ENCODE results near the gene PCNX1. TPM values are rescaled to one million over a fixed set of nuclear protein-coding genes. Genes with fewer than 3 reads are reported as not detected.

The PCNX1 gene
- total RNA-seq, 1 donor, result 51.0 TPM

GRCh38 chr14:71113376-71113775 is 206.1 kb downstream of the PCNX1 start:
- Histone ChIP-seq H3K27ac (ENCODE audit: low read depth, low read length) (peak overlapping the region; percentile 14), H4K20me1 (ENCODE audit: insufficient read depth, low read length) (no peaks in the 10 kb centered on the region), H3K4me3 (ENCODE audit: insufficient read depth, low read length) (no peak overlapping the region), H2AFZ (ENCODE audit: low read length) (no peak overlapping the region), H3K36me3 (ENCODE audit: insufficient read depth, low read length) (peaks cover 13% of the 10 kb centered on the region), H3K4me2 (ENCODE audit: insufficient read depth, low read length) (no peak overlapping the region), H3K4me1 (ENCODE audit: insufficient read depth, low read length) (peaks cover 28% of the 10 kb centered on the region), H3K27me3 (ENCODE audit: insufficient read depth, low read length) (no peaks in the 10 kb centered on the region), H3K79me2 (ENCODE audit: insufficient read depth, low read length) (no peaks in the 10 kb centered on the region), H3K9me3 (ENCODE audit: low read depth, low read length) (no peaks in the 10 kb centered on the region)
- no peak for DNase-seq (ENCODE audit: insufficient read length, low spot score, missing footprints)
- TF ChIP-seq, protein P1, sequence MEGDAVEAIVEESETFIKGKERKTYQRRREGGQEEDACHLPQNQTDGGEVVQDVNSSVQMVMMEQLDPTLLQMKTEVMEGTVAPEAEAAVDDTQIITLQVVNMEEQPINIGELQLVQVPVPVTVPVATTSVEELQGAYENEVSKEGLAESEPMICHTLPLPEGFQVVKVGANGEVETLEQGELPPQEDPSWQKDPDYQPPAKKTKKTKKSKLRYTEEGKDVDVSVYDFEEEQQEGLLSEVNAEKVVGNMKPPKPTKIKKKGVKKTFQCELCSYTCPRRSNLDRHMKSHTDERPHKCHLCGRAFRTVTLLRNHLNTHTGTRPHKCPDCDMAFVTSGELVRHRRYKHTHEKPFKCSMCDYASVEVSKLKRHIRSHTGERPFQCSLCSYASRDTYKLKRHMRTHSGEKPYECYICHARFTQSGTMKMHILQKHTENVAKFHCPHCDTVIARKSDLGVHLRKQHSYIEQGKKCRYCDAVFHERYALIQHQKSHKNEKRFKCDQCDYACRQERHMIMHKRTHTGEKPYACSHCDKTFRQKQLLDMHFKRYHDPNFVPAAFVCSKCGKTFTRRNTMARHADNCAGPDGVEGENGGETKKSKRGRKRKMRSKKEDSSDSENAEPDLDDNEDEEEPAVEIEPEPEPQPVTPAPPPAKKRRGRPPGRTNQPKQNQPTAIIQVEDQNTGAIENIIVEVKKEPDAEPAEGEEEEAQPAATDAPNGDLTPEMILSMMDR (IDR thresholded peaks at IDR 0.05; ENCODE audit: extremely low read depth, low read depth, low read length), result no peak

DNA sequence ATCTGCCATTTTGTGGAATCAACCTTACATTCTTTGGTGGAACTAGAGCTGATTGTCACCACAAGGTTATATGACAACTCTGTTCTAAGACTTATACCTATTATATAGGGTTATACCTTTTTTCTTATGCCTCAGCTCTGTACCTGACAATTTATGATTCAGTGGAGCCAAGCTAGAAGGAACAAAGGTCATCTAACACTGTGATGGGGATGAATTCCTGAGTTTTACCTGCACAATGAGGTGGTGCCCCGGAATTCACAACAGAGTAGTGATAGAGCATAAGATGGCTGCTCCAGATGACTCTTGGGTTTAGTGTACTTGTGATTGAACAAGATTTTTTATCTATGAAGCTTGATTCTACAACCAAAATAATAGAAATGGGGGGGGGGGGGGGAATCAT is 207.3 kb downstream of the PCNX1 start:
- no peaks in the 10 kb centered on the region for H4K20me1 ChIP-seq (ENCODE audit: insufficient read depth, low read length)
- no peaks in the 10 kb centered on the region for H3K27me3 ChIP-seq (ENCODE audit: insufficient read depth, low read length)

DNA sequence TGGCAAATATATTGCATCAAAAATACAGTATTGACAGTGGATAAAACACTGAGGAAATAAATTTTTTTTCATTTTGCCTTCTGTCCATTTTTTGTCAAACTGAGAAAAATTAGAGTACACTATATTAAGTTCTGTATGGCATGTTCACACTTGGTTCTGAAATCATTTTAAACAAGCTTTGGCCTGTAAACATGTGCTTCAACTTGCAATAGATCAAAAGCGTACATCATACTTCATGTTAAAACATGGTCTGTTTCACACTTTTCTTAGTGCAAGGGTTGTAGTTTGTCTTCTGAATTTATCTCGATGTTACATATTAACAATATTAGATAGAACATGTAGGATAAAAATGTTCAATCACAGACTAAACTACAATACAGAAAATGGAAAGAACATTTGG is 208.0 kb downstream of the PCNX1 start:
- peaks cover 38% of the 10 kb centered on the region for H3K4me1 ChIP-seq (ENCODE audit: insufficient read depth, low read length)
- H3K9me3 ChIP-seq (ENCODE audit: low read depth, low read length), result no peaks in the 10 kb centered on the region
- H3K27me3 ChIP-seq (ENCODE audit: insufficient read depth, low read length), result no peaks in the 10 kb centered on the region
- H4K20me1 ChIP-seq (ENCODE audit: insufficient read depth, low read length), result no peaks in the 10 kb centered on the region
- no peak overlapping the region for H2AFZ ChIP-seq (ENCODE audit: low read length)
- H3K4me2 ChIP-seq (ENCODE audit: insufficient read depth, low read length), result no peak overlapping the region
- H3K79me2 ChIP-seq (ENCODE audit: insufficient read depth, low read length), result no peaks in the 10 kb centered on the region
- no peak for DNase-seq (ENCODE audit: insufficient read length, low spot score, missing footprints)
- TF ChIP-seq, protein P1 (IDR thresholded peaks at IDR 0.05; ENCODE audit: extremely low read depth, low read depth, low read length), result no peak
- no peak overlapping the region for H3K27ac ChIP-seq (ENCODE audit: low read depth, low read length)
- no peak overlapping the region for H3K4me3 ChIP-seq (ENCODE audit: insufficient read depth, low read length)
- H3K36me3 ChIP-seq (ENCODE audit: insufficient read depth, low read length), result peaks cover 4% of the 10 kb centered on the region

More for the DNA sequence above, 207.3 kb downstream of the PCNX1 start:
- Histone ChIP-seq H3K4me1 (ENCODE audit: insufficient read depth, low read length) (peaks cover 35% of the 10 kb centered on the region), H3K79me2 (ENCODE audit: insufficient read depth, low read length) (no peaks in the 10 kb centered on the region), H3K9me3 (ENCODE audit: low read depth, low read length) (no peaks in the 10 kb centered on the region), H3K4me3 (ENCODE audit: insufficient read depth, low read length) (no peak overlapping the region), H3K4me2 (ENCODE audit: insufficient read depth, low read length) (no peak overlapping the region), H3K27ac (ENCODE audit: low read depth, low read length) (no peak overlapping the region), H3K36me3 (ENCODE audit: insufficient read depth, low read length) (peaks cover 6% of the 10 kb centered on the region), H2AFZ (ENCODE audit: low read length) (no peak overlapping the region)
- DNase-seq (ENCODE audit: insufficient read length, low spot score, missing footprints), result no peak
- TF ChIP-seq, protein P1 (IDR thresholded peaks at IDR 0.05; ENCODE audit: extremely low read depth, low read depth, low read length), result no peak

- no peaks in the 10 kb centered on the region for H3K9me3 ChIP-seq (ENCODE audit: low read depth, low read length)
- H3K4me2 ChIP-seq (ENCODE audit: insufficient read depth, low read length), result no peak overlapping the region
- no peak overlapping the region for H3K27ac ChIP-seq (ENCODE audit: low read depth, low read length)
- DNase-seq (ENCODE audit: insufficient read length, low spot score, missing footprints), result no peak
- H3K27me3 ChIP-seq (ENCODE audit: insufficient read depth, low read length), result no peaks in the 10 kb centered on the region
- H3K36me3 ChIP-seq (ENCODE audit: insufficient read depth, low read length), result no peaks in the 10 kb centered on the region
- no peaks in the 10 kb centered on the region for H3K79me2 ChIP-seq (ENCODE audit: insufficient read depth, low read length)
- H3K4me1 ChIP-seq (ENCODE audit: insufficient read depth, low read length), result peaks cover 40% of the 10 kb centered on the region
- no peaks in the 10 kb centered on the region for H4K20me1 ChIP-seq (ENCODE audit: insufficient read depth, low read length)
- no peak overlapping the region for H2AFZ ChIP-seq (ENCODE audit: low read length)
- TF ChIP-seq, protein P1 (IDR thresholded peaks at IDR 0.05; ENCODE audit: extremely low read depth, low read depth, low read length), result no peak
- no peak overlapping the region for H3K4me3 ChIP-seq (ENCODE audit: insufficient read depth, low read length)
Measured at GRCh38 chr14:71115821-71116567, 208.7 kb downstream of the PCNX1 start.
